Kidney epithelial cell (primary cell): ENCODE results near the gene ZNF621. TPM values are rescaled to one million over a fixed set of nuclear protein-coding genes. Genes with fewer than 3 reads are reported as not detected.

Source experiments
- DNase-seq: peaks from one replicate; pipeline ENCODE4 v3.0.0-alpha.2; 2010; ENCODE audit warnings: low read depth
- H3K27me3 ChIP-seq: 2 replicates; pipeline ENCODE4 v1.6.0; 2011; ENCODE audit warnings: low read length; ENCODE audit not compliant: control insufficient read depth, insufficient read depth
- H3K36me3 ChIP-seq: 2 replicates; pipeline ENCODE4 v1.5.1; 2011; ENCODE audit warnings: low read length; ENCODE audit not compliant: control insufficient read depth, insufficient read depth
- H3K4me3 ChIP-seq: 2 replicates; pipeline ENCODE4 v1.5.1; 2011; ENCODE audit warnings: low read depth, mild to moderate bottlenecking, control low read depth, low read length
- CTCF ChIP-seq: IDR thresholded peaks from 2 replicates; pipeline ENCODE4 v1.5.1; 2011; ENCODE audit warnings: mild to moderate bottlenecking, moderate library complexity, low read length, control low read depth, inconsistent platforms; ENCODE audit not compliant: insufficient read depth, poor library complexity, severe bottlenecking
- total RNA-seq: library from RNA; depleted of rRNA; stranded (reverse); fragments of >200 nt; gene quantifications from 2 replicates; pipeline ENCODE4 v1.2.3, GENCODE V29; 2015

Gene ZNF621
- total RNA-seq, 1 donor from 2014 or later, result 24.4 TPM

- Histone ChIP-seq H3K4me3 (no peak overlapping the region), H3K36me3 (no peaks in the 10 kb centered on the region), H3K27me3 (no peaks in the 10 kb centered on the region)
- TF ChIP-seq CTCF, result no peak
- no peak for DNase-seq
These were observed 58.9 kb downstream of the ZNF621 start for GRCh38 chr3:40583691-40584090.

- H3K4me3 ChIP-seq, result no peak overlapping the region
- H3K36me3 ChIP-seq, result no peaks in the 10 kb centered on the region
- H3K27me3 ChIP-seq, result no peaks in the 10 kb centered on the region
- DNase-seq, result no peak
- TF ChIP-seq CTCF, result peak; percentile 99
These were observed 59.9 kb downstream of the ZNF621 start for GRCh38 chr3:40584625-40585189.

- no peaks in the 10 kb centered on the region for H3K36me3 ChIP-seq
- H3K4me3 ChIP-seq, result no peak overlapping the region
- no peak for TF ChIP-seq CTCF
- DNase-seq, result no peak
- H3K27me3 ChIP-seq, result no peaks in the 10 kb centered on the region
These were observed 60.7 kb downstream of the ZNF621 start for GRCh38 chr3:40585381-40586016.

DNA sequence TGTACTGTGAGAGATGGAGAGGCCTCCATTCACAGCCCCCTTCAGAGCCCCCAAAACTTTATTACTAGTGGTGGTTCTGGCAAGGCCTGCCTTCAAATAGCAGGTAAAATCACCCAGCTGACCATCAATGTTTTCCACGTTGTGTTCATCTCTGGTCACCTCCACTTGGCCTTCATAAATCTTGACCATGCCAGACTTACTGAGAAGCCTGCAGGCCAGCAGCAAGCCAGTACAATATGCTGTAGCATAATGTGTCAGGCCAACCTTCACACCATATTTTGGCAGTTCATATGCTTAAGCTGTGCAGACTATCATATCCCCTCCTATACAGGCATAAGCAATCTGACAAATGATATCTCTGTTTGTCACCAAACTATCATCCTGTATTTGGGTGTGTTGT is 62.1 kb downstream of the ZNF621 start:
- no peak for TF ChIP-seq CTCF
- H3K27me3 ChIP-seq, result no peaks in the 10 kb centered on the region
- no peak overlapping the region for H3K4me3 ChIP-seq
- no peak for DNase-seq
- no peaks in the 10 kb centered on the region for H3K36me3 ChIP-seq

DNA sequence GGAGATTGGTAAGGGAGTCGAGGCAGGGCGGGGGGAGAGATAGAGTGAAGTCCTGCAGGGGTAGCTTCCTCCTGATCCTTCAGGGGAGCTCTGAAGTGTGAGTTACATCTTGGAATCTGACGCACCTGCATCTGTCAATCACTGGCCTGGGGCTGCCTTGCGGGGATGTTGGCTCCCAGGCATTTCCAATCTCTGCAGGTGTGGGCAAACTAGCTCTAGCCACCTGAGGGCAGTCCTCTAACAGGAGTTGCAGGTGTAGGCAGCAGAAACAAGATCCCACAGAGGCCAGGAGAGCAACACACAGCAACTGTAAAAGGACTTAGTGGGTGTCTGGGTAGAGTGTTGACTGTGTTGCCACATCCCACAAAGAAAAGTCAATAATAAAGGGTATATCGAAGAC is 63.6 kb downstream of the ZNF621 start:
- peak; percentile 29 for TF ChIP-seq CTCF
- Histone ChIP-seq H3K27me3 (no peaks in the 10 kb centered on the region), H3K36me3 (no peaks in the 10 kb centered on the region), H3K4me3 (no peak overlapping the region)
- DNase-seq, result no peak

Other genes with a start within 250 kb of the ZNF621 start
- gene EIF1B, start 215.3 kb upstream of the ZNF621 start, total RNA-seq, result 18.9 and 38.1 TPM in 2 replicates
- 0.21 and 0.29 TPM in 2 replicates for gene ENTPD3, start 137.8 kb upstream of the ZNF621 start, total RNA-seq
- gene RPL14, start 67.6 kb upstream of the ZNF621 start, total RNA-seq, result 576 and 649 TPM in 2 replicates
- gene ZNF619, start 47.8 kb upstream of the ZNF621 start, total RNA-seq, result 4.3 and 5.1 TPM in 2 replicates
- 6.2 and 10.8 TPM in 2 replicates for gene ZNF620, start 18.9 kb upstream of the ZNF621 start, total RNA-seq